Activated CD4-positive, alpha-beta T cell treated with anti-CD3 and anti-CD28 coated beads, Interleukin-2, amount 10 ng/mL, durations not matched to agents 7 days and 5 days (primary cell): ENCODE results near the gene CNOT6. TPM values are rescaled to one million over a fixed set of nuclear protein-coding genes. Genes with fewer than 3 reads are reported as not detected.

Source experiments
- CTCF ChIA-PET: fragments of 350-600 bp; sonication (Branson Sonifier 250); formaldehyde crosslinking; loops from one replicate; lab custom pipeline; 2021; ENCODE audit warnings: antibody characterized with exemption; lab: Charles Lee
- POLR2A ChIA-PET: fragments of 350-600 bp; sonication (Branson Sonifier 250); formaldehyde crosslinking; loops from one replicate; lab custom pipeline; 2021; ENCODE audit warnings: antibody characterized with exemption; lab: Charles Lee
- DNase-seq: peaks from one replicate; pipeline ENCODE4 v3.0.0-alpha.2; 2020
- H3K27ac Mint-ChIP-seq: one replicate; pipeline ENCODE4 v1.8.0; 2021; ENCODE audit warnings: mild to moderate bottlenecking, moderate library complexity, mixed read lengths
- H3K27me3 Mint-ChIP-seq: one replicate; pipeline ENCODE4 v1.8.0; 2021; ENCODE audit warnings: mixed read lengths
- H3K36me3 Mint-ChIP-seq: one replicate; pipeline ENCODE4 v1.8.0; 2021; ENCODE audit warnings: low read depth, mixed read lengths
- H3K4me1 Mint-ChIP-seq: one replicate; pipeline ENCODE4 v1.8.0; 2021; ENCODE audit warnings: mixed read lengths
- H3K4me3 Mint-ChIP-seq: one replicate; pipeline ENCODE4 v1.8.0; 2021; ENCODE audit warnings: mild to moderate bottlenecking, moderate library complexity, mixed read lengths
- H3K9me3 Mint-ChIP-seq: one replicate; pipeline ENCODE4 v1.8.0; 2021; ENCODE audit warnings: mixed read lengths
- total RNA-seq, 2 experiments: library from RNA; stranded (reverse); gene quantifications; one replicate each; pipeline ENCODE4 v1.2.3, GENCODE V29; 2021

Gene CNOT6
- total RNA-seq, 2 experiments from 2014 or later, result 38.3 to 44.8 TPM

GRCh38 chr5:180558232-180558631, 64.1 kb downstream of the CNOT6 start:
- no peak overlapping the region for H3K4me3 Mint-ChIP-seq
- POLR2A ChIA-PET, result interaction anchor here (0.5 kb wide), 1 partner anchor 48 kb away, joined by 3 read pairs; no protein-coding TSS in a partner anchor
- H3K36me3 Mint-ChIP-seq, result peaks cover 55% of the 10 kb centered on the region
- H3K27ac Mint-ChIP-seq, result no peak overlapping the region
- DNase-seq, result no peak
- H3K4me1 Mint-ChIP-seq, result peaks cover 29% of the 10 kb centered on the region
- H3K9me3 Mint-ChIP-seq, result no peaks in the 10 kb centered on the region
- H3K27me3 Mint-ChIP-seq, result no peaks in the 10 kb centered on the region
- CTCF ChIA-PET, result interaction anchor here (0.6 to 1.0 kb wide), 3 partner anchors 43 to 768 kb away, joined by 3 to 4 read pairs (median 3); no protein-coding TSS in a partner anchor

- DNase-seq, result no peak
- no peak overlapping the region for H3K27ac Mint-ChIP-seq
- POLR2A ChIA-PET, result no interaction called here
Observed at GRCh38 chr5:180563994-180564393, 69.8 kb downstream of the CNOT6 start.

GRCh38 chr5:180568914-180569313, 74.7 kb downstream of the CNOT6 start:
- Mint-ChIP-seq H3K4me3 (no peak overlapping the region), H3K4me1 (peaks cover 15% of the 10 kb centered on the region), H3K27me3 (no peaks in the 10 kb centered on the region), H3K36me3 (peaks cover 66% of the 10 kb centered on the region), H3K9me3 (no peaks in the 10 kb centered on the region), H3K27ac (no peak overlapping the region)
- POLR2A ChIA-PET, result no interaction called here
- no peak for DNase-seq
- CTCF ChIA-PET, result no interaction called here

More at GRCh38 chr5:180563994-180564393, 69.8 kb downstream of the CNOT6 start:
- no peaks in the 10 kb centered on the region for H3K27me3 Mint-ChIP-seq
- peaks cover 36% of the 10 kb centered on the region for H3K4me1 Mint-ChIP-seq
- peaks cover 70% of the 10 kb centered on the region for H3K36me3 Mint-ChIP-seq
- CTCF ChIA-PET, result no interaction called here
- no peaks in the 10 kb centered on the region for H3K9me3 Mint-ChIP-seq
- H3K4me3 Mint-ChIP-seq, result no peak overlapping the region

GRCh38 chr5:180575571-180575970, 81.4 kb downstream of the CNOT6 start:
- ChIA-PET POLR2A (interaction anchor here (0.7 kb wide), 1 partner anchor 352 kb away, joined by 3 read pairs; no protein-coding TSS in a partner anchor), CTCF (interaction anchor here (0.6 to 1.3 kb wide), 2 partner anchors 9 to 13 kb away, joined by 3 read pairs; no protein-coding TSS in a partner anchor)
- Mint-ChIP-seq H3K4me1 (peaks cover 2% of the 10 kb centered on the region), H3K27me3 (no peaks in the 10 kb centered on the region), H3K36me3 (peaks cover 35% of the 10 kb centered on the region), H3K9me3 (no peaks in the 10 kb centered on the region), H3K27ac (no peak overlapping the region), H3K4me3 (no peak overlapping the region)
- no peak for DNase-seq

- no peaks in the 10 kb centered on the region for H3K9me3 Mint-ChIP-seq
Observed at GRCh38 chr5:180580681-180581080, 86.5 kb downstream of the CNOT6 start.

GRCh38 chr5:180583738-180584137, 89.6 kb downstream of the CNOT6 start:
- Mint-ChIP-seq H3K4me1 (no peaks in the 10 kb centered on the region), H3K4me3 (no peak overlapping the region), H3K27ac (no peak overlapping the region), H3K27me3 (peaks cover 34% of the 10 kb centered on the region), H3K36me3 (no peaks in the 10 kb centered on the region), H3K9me3 (no peaks in the 10 kb centered on the region)
- ChIA-PET POLR2A (no interaction called here), CTCF (no interaction called here)
- DNase-seq, result no peak

More at GRCh38 chr5:180580681-180581080, 86.5 kb downstream of the CNOT6 start:
- ChIA-PET CTCF (interaction anchor here (0.5 to 1.2 kb wide), 3 partner anchors 13 to 77 kb away, joined by 3 read pairs; no protein-coding TSS in a partner anchor), POLR2A (no interaction called here)
- Mint-ChIP-seq H3K4me1 (no peaks in the 10 kb centered on the region), H3K36me3 (peaks cover 12% of the 10 kb centered on the region), H3K27me3 (peaks cover 15% of the 10 kb centered on the region), H3K27ac (no peak overlapping the region), H3K4me3 (no peak overlapping the region)
- DNase-seq, result no peak

- H3K4me3 Mint-ChIP-seq, result no peak overlapping the region
- peaks cover 47% of the 10 kb centered on the region for H3K27me3 Mint-ChIP-seq
- no peak overlapping the region for H3K27ac Mint-ChIP-seq
- peaks cover 4% of the 10 kb centered on the region for H3K4me1 Mint-ChIP-seq
- DNase-seq, result no peak
- H3K36me3 Mint-ChIP-seq, result no peaks in the 10 kb centered on the region
- no peaks in the 10 kb centered on the region for H3K9me3 Mint-ChIP-seq
- POLR2A ChIA-PET, result no interaction called here
- CTCF ChIA-PET, result no interaction called here
Observed at GRCh38 chr5:180586204-180586603, 92.0 kb downstream of the CNOT6 start.

GRCh38 chr5:180586870-180587269, 92.7 kb downstream of the CNOT6 start:
- peaks cover 48% of the 10 kb centered on the region for H3K27me3 Mint-ChIP-seq
- H3K27ac Mint-ChIP-seq, result no peak overlapping the region
- no peak for DNase-seq
- ChIA-PET POLR2A (no interaction called here), CTCF (no interaction called here)
- H3K4me3 Mint-ChIP-seq, result no peak overlapping the region
- peaks cover 4% of the 10 kb centered on the region for H3K4me1 Mint-ChIP-seq
- H3K9me3 Mint-ChIP-seq, result no peaks in the 10 kb centered on the region
- no peaks in the 10 kb centered on the region for H3K36me3 Mint-ChIP-seq

- peaks cover 8% of the 10 kb centered on the region for H3K4me1 Mint-ChIP-seq
- no peaks in the 10 kb centered on the region for H3K9me3 Mint-ChIP-seq
- no peak for DNase-seq
- no peak overlapping the region for H3K27ac Mint-ChIP-seq
- peaks cover 55% of the 10 kb centered on the region for H3K27me3 Mint-ChIP-seq
- peaks cover 2% of the 10 kb centered on the region for H3K36me3 Mint-ChIP-seq
- H3K4me3 Mint-ChIP-seq, result no peak overlapping the region
- ChIA-PET CTCF (no interaction called here), POLR2A (no interaction called here)
Observed at GRCh38 chr5:180589771-180590542, 95.8 kb downstream of the CNOT6 start.

- Mint-ChIP-seq H3K27ac (no peak overlapping the region), H3K9me3 (no peaks in the 10 kb centered on the region), H3K27me3 (peaks cover 47% of the 10 kb centered on the region), H3K36me3 (peaks cover 2% of the 10 kb centered on the region), H3K4me1 (peaks cover 8% of the 10 kb centered on the region), H3K4me3 (no peak overlapping the region)
- POLR2A ChIA-PET, result no interaction called here
- CTCF ChIA-PET, result no interaction called here
- DNase-seq, result no peak
Observed at GRCh38 chr5:180590543-180591310, 96.5 kb downstream of the CNOT6 start.

GRCh38 chr5:180591311-180591887, 97.2 kb downstream of the CNOT6 start, which contains the start of gene SCGB3A1:
Gene SCGB3A1, minus strand, starts transcription at chr5:180591499. Its CDS starts 37 bp downstream, at chr5:180591462.
- POLR2A ChIA-PET, result no interaction called here
- no peak within 1 kb of the TSS for H3K27ac Mint-ChIP-seq
- CTCF ChIA-PET, result no interaction called here
- H3K4me3 Mint-ChIP-seq, result no peak within 1 kb of the TSS
- peaks cover 2% of the 10 kb centered on the region for H3K36me3 Mint-ChIP-seq
- H3K27me3 Mint-ChIP-seq, result peaks cover 41% of the 10 kb centered on the region
- no peaks in the 10 kb centered on the region for H3K9me3 Mint-ChIP-seq
- no peak for DNase-seq
- peaks cover 8% of the 10 kb centered on the region for H3K4me1 Mint-ChIP-seq

GRCh38 chr5:180592176-180592575, 98.0 kb downstream of the CNOT6 start:
- ChIA-PET POLR2A (no interaction called here), CTCF (no interaction called here)
- Mint-ChIP-seq H3K4me1 (peaks cover 8% of the 10 kb centered on the region), H3K36me3 (peaks cover 2% of the 10 kb centered on the region), H3K9me3 (no peaks in the 10 kb centered on the region), H3K27me3 (peaks cover 36% of the 10 kb centered on the region), H3K27ac (no peak overlapping the region), H3K4me3 (no peak overlapping the region)
- no peak for DNase-seq
